MM.1S (cell line): ENCODE results near the gene NUB1.
A peak's percentile ranks its signal among the peaks of the same experiment; 100 is the strongest.

Experiments used
- DNase-seq: peaks from one replicate; pipeline ENCODE4 v3.0.0-alpha.2; 2015
- H2AFZ ChIP-seq: fragments of 300-600 bp; sonication (generic); 2 replicates; pipeline ENCODE4 v1.6.0; 2016; ENCODE audit warnings: antibody characterized with exemption, low read length
- H3F3A ChIP-seq: fragments of 300-600 bp; sonication (generic); 2 replicates; pipeline ENCODE4 v1.6.1; 2016; ENCODE audit warnings: mild to moderate bottlenecking, antibody characterized with exemption, low read length, moderate library complexity, mixed read lengths; ENCODE audit not compliant: insufficient read depth
- H3K27ac ChIP-seq: fragments of 300-600 bp; sonication (generic); 2 replicates; pipeline ENCODE4 v1.5.1; 2016; ENCODE audit warnings: mild to moderate bottlenecking, low read length
- H3K27me3 ChIP-seq: fragments of 300-600 bp; sonication (generic); replicated peaks from 2 replicates; pipeline ENCODE4 v1.6.0; 2016; ENCODE audit warnings: low read length; ENCODE audit not compliant: insufficient read depth
- H3K36me3 ChIP-seq: fragments of 300-600 bp; sonication (generic); replicated peaks from 2 replicates; pipeline ENCODE4 v1.6.1; 2016; ENCODE audit warnings: mild to moderate bottlenecking, low read length, mixed read lengths; ENCODE audit not compliant: insufficient read depth
- H3K4me1 ChIP-seq: fragments of 300-600 bp; sonication (generic); 2 replicates; pipeline ENCODE4 v1.6.1; 2016; ENCODE audit warnings: low read length, mixed read lengths
- H3K4me2 ChIP-seq: fragments of 300-600 bp; sonication (generic); 2 replicates; pipeline ENCODE4 v1.6.0; 2016; ENCODE audit warnings: low read depth, low read length
- H3K4me3 ChIP-seq: fragments of 300-600 bp; sonication (generic); 2 replicates; pipeline ENCODE4 v1.5.1; 2016; ENCODE audit warnings: low read length, mixed read lengths
- H3K79me2 ChIP-seq: fragments of 300-600 bp; sonication (generic); 2 replicates; pipeline ENCODE4 v1.6.1; 2016; ENCODE audit warnings: mixed run types, low read length, mixed read lengths
- H3K9ac ChIP-seq: fragments of 300-600 bp; sonication (generic); 2 replicates; pipeline ENCODE4 v1.6.1; 2016; ENCODE audit warnings: low read length, mixed read lengths
- H3K9me2 ChIP-seq: fragments of 300-600 bp; sonication (generic); replicated peaks from 2 replicates; pipeline ENCODE4 v1.6.1; 2016; ENCODE audit warnings: mild to moderate bottlenecking, low read length, mixed read lengths; ENCODE audit not compliant: insufficient read depth
- H3K9me3 ChIP-seq: fragments of 300-600 bp; sonication (generic); replicated peaks from 2 replicates; pipeline ENCODE4 v1.6.1; 2016; ENCODE audit warnings: mild to moderate bottlenecking, low read length, mixed read lengths; ENCODE audit not compliant: insufficient read depth
- H4K20me1 ChIP-seq: fragments of 300-600 bp; sonication (generic); 2 replicates; pipeline ENCODE4 v1.6.1; 2016; ENCODE audit warnings: mild to moderate bottlenecking, low read length, moderate library complexity, mixed read lengths; ENCODE audit not compliant: insufficient read depth
- EZH2 ChIP-seq: fragments of 300-600 bp; sonication (generic); optimal IDR thresholded peaks from 2 replicates; pipeline ENCODE3; 2017; ENCODE audit warnings: low read depth, mild to moderate bottlenecking, antibody characterized with exemption, low read length, mixed read lengths
- EZH2phosphoT487 ChIP-seq: fragments of 300-600 bp; sonication (generic); IDR thresholded peaks from 2 replicates; pipeline ENCODE4 v1.6.1; 2018; ENCODE audit warnings: antibody characterized with exemption, low read length
- TF ChIP-seq, protein P1 (sequence below): fragments of 300-600 bp; sonication (generic); IDR thresholded peaks from 2 replicates; pipeline ENCODE4 v1.5.1; 2016; ENCODE audit warnings: antibody characterized with exemption, low read length, mixed read lengths

NUB1 gene

GRCh38 chr7:151341357-151342101 is at the start of gene NUB1:
TSS of gene NUB1 (plus strand) at chr7:151341812. CDS start at chr7:151345350, 3,538 bp downstream.
- H3K4me3 ChIP-seq = peak within 1 kb of the TSS; percentile 68
- H3K4me1 ChIP-seq = peaks cover 19% of the 10 kb centered on the region
- H3K36me3 ChIP-seq = 0 out of 2 replicates have a peak, but pooled peaks cover 4% of the 10 kb centered on the region
- no peaks in the 10 kb centered on the region for H3K27me3 ChIP-seq
- peak within 1 kb of the TSS; percentile 67 for H3K4me2 ChIP-seq
- H3K9ac ChIP-seq = peak within 1 kb of the TSS; percentile 57
- no peaks in the 10 kb centered on the region for H3K9me2 ChIP-seq
- H4K20me1 ChIP-seq = no peaks in the 10 kb centered on the region
- peak within 1 kb of the TSS; percentile 24; the same call in 1 of the 2 replicates for H3K27ac ChIP-seq
- peak; percentile 94 for DNase-seq
- peak within 1 kb of the TSS; percentile 54; the same call in 1 of the 2 replicates for H2AFZ ChIP-seq
- H3K9me3 ChIP-seq = no peaks in the 10 kb centered on the region
- peaks cover 4% of the 10 kb centered on the region for H3K79me2 ChIP-seq
- TF ChIP-seq, protein P1, sequence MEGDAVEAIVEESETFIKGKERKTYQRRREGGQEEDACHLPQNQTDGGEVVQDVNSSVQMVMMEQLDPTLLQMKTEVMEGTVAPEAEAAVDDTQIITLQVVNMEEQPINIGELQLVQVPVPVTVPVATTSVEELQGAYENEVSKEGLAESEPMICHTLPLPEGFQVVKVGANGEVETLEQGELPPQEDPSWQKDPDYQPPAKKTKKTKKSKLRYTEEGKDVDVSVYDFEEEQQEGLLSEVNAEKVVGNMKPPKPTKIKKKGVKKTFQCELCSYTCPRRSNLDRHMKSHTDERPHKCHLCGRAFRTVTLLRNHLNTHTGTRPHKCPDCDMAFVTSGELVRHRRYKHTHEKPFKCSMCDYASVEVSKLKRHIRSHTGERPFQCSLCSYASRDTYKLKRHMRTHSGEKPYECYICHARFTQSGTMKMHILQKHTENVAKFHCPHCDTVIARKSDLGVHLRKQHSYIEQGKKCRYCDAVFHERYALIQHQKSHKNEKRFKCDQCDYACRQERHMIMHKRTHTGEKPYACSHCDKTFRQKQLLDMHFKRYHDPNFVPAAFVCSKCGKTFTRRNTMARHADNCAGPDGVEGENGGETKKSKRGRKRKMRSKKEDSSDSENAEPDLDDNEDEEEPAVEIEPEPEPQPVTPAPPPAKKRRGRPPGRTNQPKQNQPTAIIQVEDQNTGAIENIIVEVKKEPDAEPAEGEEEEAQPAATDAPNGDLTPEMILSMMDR = no peak
- TF ChIP-seq EZH2 = no peak
- TF ChIP-seq EZH2phosphoT487 = no peak
- H3F3A ChIP-seq = peaks cover 34% of the 10 kb centered on the region

- no peaks in the 10 kb centered on the region for H3K36me3 ChIP-seq
- TF ChIP-seq EZH2phosphoT487 = no peak
- TF ChIP-seq EZH2 = no peak
- TF ChIP-seq, protein P1 = no peak
- H3F3A ChIP-seq = no peaks in the 10 kb centered on the region
These were observed 48.8 kb upstream of the NUB1 start for GRCh38 chr7:151292850-151293249.

DNA sequence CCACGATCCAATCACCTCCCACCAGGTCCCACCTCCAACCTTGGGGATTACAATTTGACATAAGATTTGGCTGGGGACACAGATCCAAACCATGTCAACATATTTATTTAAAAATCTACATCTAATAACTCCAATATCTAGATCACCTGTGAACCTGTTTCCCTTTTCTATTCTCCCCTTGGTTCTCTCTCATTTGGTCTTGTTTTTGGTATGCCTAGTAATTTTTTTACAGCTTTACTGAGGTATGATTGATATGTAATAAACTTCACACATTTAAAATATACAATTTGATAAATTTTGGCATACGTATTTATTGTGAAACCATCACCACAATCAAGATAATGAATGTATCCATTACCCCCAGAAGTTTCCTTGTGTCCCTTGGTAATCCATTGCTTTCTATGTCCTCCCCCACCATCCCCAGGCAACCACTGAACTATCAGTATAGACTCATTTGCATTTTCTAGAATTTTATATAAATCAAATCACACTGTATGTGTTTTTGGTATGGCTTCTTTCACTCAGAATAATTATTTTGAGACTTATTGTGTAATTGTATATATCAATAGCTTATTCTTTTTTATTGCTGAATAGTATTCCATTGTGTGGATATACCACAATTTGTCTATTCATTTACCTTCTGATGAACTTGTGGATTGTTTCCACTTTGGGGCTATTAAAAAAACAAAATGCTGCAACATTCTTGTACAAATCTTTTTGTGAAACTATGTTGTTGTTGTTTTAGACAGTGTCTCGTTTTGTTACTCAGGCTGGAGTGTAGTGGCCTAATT is 45.2 kb upstream of the NUB1 start:
- Histone ChIP-seq H4K20me1 (no peaks in the 10 kb centered on the region), H3K9me2 (no peaks in the 10 kb centered on the region), H3K27ac (no peak overlapping the region), H3K4me1 (no peaks in the 10 kb centered on the region), H3K4me3 (no peak overlapping the region), H3K4me2 (no peak overlapping the region), H3K27me3 (peaks cover 24% of the 10 kb centered on the region), H3F3A (no peaks in the 10 kb centered on the region), H3K36me3 (no peaks in the 10 kb centered on the region), H3K9me3 (no peaks in the 10 kb centered on the region), H2AFZ (no peak overlapping the region), H3K79me2 (no peaks in the 10 kb centered on the region), H3K9ac (no peak overlapping the region)
- DNase-seq = no peak
- TF ChIP-seq, protein P1 = no peak
- TF ChIP-seq EZH2phosphoT487 = no peak
- TF ChIP-seq EZH2 = no peak

More at GRCh38 chr7:151292850-151293249, 48.8 kb upstream of the NUB1 start:
- no peak for DNase-seq
- Histone ChIP-seq H3K4me3 (no peak overlapping the region), H3K27me3 (peaks cover 29% of the 10 kb centered on the region), H3K4me1 (no peaks in the 10 kb centered on the region), H3K9me2 (no peaks in the 10 kb centered on the region), H3K4me2 (no peak overlapping the region), H2AFZ (no peak overlapping the region), H4K20me1 (no peaks in the 10 kb centered on the region), H3K27ac (no peak overlapping the region), H3K9me3 (no peaks in the 10 kb centered on the region), H3K79me2 (no peaks in the 10 kb centered on the region), H3K9ac (no peak overlapping the region)
